ENCODE measurements around the gene MYLK2. TPM values are rescaled to one million over a fixed set of nuclear protein-coding genes. Genes with fewer than 3 reads are reported as not detected.

The MYLK2 gene
- total and polyA plus RNA-seq, 10 of the 15 experiments (the other 5 are each of a cell fraction or from before 2014, with no cell fraction given), result 0.04 to 0.67 (median 0.18) TPM; not detected in 1

DNA sequence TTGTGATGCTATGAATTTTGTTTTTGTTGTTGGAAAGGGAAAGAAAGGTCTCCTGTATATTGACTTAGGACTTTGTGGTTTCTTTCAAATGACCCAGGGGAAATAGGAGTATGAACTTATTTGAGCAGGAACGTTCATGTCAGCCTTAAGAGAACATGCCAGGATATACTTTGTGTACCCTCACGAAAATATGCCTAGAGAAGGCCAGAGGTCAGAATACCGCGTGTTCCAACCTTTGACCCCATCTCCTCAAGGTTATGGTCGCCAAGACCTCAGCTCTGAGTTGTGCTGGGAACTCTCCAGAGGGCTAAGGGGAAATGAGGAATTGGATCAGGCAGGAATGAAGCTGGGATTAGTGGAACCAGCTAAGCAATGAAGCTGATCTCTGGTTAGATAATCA lies 62.8 kb downstream of the MYLK2 start (continued):
- TF ChIP-seq, protein P1, sequence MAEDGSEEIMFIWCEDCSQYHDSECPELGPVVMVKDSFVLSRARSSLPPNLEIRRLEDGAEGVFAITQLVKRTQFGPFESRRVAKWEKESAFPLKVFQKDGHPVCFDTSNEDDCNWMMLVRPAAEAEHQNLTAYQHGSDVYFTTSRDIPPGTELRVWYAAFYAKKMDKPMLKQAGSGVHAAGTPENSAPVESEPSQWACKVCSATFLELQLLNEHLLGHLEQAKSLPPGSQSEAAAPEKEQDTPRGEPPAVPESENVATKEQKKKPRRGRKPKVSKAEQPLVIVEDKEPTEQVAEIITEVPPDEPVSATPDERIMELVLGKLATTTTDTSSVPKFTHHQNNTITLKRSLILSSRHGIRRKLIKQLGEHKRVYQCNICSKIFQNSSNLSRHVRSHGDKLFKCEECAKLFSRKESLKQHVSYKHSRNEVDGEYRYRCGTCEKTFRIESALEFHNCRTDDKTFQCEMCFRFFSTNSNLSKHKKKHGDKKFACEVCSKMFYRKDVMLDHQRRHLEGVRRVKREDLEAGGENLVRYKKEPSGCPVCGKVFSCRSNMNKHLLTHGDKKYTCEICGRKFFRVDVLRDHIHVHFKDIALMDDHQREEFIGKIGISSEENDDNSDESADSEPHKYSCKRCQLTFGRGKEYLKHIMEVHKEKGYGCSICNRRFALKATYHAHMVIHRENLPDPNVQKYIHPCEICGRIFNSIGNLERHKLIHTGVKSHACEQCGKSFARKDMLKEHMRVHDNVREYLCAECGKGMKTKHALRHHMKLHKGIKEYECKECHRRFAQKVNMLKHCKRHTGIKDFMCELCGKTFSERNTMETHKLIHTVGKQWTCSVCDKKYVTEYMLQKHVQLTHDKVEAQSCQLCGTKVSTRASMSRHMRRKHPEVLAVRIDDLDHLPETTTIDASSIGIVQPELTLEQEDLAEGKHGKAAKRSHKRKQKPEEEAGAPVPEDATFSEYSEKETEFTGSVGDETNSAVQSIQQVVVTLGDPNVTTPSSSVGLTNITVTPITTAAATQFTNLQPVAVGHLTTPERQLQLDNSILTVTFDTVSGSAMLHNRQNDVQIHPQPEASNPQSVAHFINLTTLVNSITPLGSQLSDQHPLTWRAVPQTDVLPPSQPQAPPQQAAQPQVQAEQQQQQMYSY (CRISPR knock-in tag; IDR thresholded peaks at IDR 0.05), result no peak
- TF ChIP-seq HDGF (IDR thresholded peaks at IDR 0.05) (no peak), CHD4 (IDR thresholded peaks at IDR 0.05) (no peak), SREBF2 (IDR thresholded peaks at IDR 0.05; ENCODE audit: low read length) (no peak), FOXM1 (IDR thresholded peaks at IDR 0.05; ENCODE audit: low read depth, low read length) (no peak), SMAD1 (IDR thresholded peaks at IDR 0.05; ENCODE audit: low read depth, partially characterized antibody) (no peak), ATF7 (IDR thresholded peaks at IDR 0.05; ENCODE audit: low read depth) (no peak)
- TF ChIP-seq, protein P2, sequence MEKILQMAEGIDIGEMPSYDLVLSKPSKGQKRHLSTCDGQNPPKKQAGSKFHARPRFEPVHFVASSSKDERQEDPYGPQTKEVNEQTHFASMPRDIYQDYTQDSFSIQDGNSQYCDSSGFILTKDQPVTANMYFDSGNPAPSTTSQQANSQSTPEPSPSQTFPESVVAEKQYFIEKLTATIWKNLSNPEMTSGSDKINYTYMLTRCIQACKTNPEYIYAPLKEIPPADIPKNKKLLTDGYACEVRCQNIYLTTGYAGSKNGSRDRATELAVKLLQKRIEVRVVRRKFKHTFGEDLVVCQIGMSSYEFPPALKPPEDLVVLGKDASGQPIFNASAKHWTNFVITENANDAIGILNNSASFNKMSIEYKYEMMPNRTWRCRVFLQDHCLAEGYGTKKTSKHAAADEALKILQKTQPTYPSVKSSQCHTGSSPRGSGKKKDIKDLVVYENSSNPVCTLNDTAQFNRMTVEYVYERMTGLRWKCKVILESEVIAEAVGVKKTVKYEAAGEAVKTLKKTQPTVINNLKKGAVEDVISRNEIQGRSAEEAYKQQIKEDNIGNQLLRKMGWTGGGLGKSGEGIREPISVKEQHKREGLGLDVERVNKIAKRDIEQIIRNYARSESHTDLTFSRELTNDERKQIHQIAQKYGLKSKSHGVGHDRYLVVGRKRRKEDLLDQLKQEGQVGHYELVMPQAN (conservative IDR thresholded peaks at IDR 0.05), result no peak

DNA sequence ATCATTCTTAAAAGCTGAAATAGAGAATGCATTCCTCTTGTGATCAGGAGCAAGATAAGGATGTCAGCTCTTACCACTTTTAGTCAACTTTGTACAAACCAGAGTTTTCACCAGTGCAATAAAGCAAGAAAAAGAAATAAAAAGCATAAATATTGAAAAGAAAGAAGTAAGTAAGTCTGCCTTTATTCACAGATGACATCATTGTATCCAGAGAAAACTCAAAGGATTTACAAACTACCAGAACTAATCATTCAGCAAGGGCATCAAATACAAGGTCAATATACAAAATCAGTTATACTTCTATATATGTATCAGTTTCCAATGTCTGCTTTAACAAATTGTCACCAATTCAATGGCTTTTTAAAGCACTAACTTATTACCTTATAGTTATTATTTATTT lies 64.7 kb downstream of the MYLK2 start:
- FAIRE-seq, result no peak
- Histone ChIP-seq H3K4me1 (ENCODE audit: control insufficient read depth, insufficient read depth, low read length) (peaks cover 3% of the 10 kb centered on the region; the same call in 1 of the 2 replicates), H3K36me3 (ENCODE audit: control insufficient read depth in 2 of 2, insufficient read depth in 2 of 2, low read length in 1 of 2) (no peaks in the 10 kb centered on the region), H4K20me1 (ENCODE audit: control insufficient read depth, insufficient read depth) (no peaks in the 10 kb centered on the region), H3K79me2 (ENCODE audit: control insufficient read depth, insufficient read depth, low read length) (no peaks in the 10 kb centered on the region), H3K27ac (ENCODE audit: control insufficient read depth, insufficient read depth) (no peak overlapping the region), H2AFZ (ENCODE audit: control insufficient read depth, low read depth, low read length) (no peak overlapping the region), H3K27me3 (replicated peaks in 1 of 2; ENCODE audit: control insufficient read depth in 2 of 2, insufficient read depth in 2 of 2, low read length in 1 of 2) (no peaks in the 10 kb centered on the region; a peak in 1 of 4 replicates), H3K4me2 (ENCODE audit: control insufficient read depth, insufficient read depth) (no peak overlapping the region), H3K9me3 (replicated peaks; ENCODE audit: control insufficient read depth, insufficient read depth, low read length) (no peaks in the 10 kb centered on the region; the same call in 2 of the 3 replicates), H3K4me3 (no peak overlapping the region), H3K9ac (ENCODE audit: control insufficient read depth, insufficient read depth, low read length) (no peak overlapping the region)
- ChIA-PET SMC1A (ENCODE audit: uncharacterized antibody, unreplicated experiment) (interaction anchor here (2.7 to 6.5 kb wide), 2 partner anchors 9 to 68 kb away, joined by 21 to 37 read pairs; partner anchors contain the start of gene PDRG1), POLR2A (interaction anchor here (0.6 to 1.2 kb wide), 2 partner anchors 13 to 25 kb away, joined by 3 to 4 read pairs; no protein-coding TSS in a partner anchor), CTCF (no interaction called here), RAD21 (ENCODE audit: unreplicated experiment) (no interaction called here)
- intact Hi-C loops (cut with micrococcal nuclease; ENCODE audit: unreplicated experiment) (no loop called here), in situ Hi-C loops (cut with MboI) (no loop called here)
- no peak for ATAC-seq
- no peak for DNase-seq (ENCODE audit: low read depth, low spot score)
- no TSS peak for BruUV-seq (replicated peaks)
- TF ChIP-seq, protein P3, sequence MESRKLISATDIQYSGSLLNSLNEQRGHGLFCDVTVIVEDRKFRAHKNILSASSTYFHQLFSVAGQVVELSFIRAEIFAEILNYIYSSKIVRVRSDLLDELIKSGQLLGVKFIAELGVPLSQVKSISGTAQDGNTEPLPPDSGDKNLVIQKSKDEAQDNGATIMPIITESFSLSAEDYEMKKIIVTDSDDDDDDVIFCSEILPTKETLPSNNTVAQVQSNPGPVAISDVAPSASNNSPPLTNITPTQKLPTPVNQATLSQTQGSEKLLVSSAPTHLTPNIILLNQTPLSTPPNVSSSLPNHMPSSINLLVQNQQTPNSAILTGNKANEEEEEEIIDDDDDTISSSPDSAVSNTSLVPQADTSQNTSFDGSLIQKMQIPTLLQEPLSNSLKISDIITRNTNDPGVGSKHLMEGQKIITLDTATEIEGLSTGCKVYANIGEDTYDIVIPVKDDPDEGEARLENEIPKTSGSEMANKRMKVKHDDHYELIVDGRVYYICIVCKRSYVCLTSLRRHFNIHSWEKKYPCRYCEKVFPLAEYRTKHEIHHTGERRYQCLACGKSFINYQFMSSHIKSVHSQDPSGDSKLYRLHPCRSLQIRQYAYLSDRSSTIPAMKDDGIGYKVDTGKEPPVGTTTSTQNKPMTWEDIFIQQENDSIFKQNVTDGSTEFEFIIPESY (IDR thresholded peaks at IDR 0.05), result no peak
- TF ChIP-seq TCF3 (IDR thresholded peaks at IDR 0.05; ENCODE audit: borderline replicate concordance, insufficient read depth, low read depth, low read length) (no peak), ZZZ3 (IDR thresholded peaks at IDR 0.05; ENCODE audit: control insufficient read depth, insufficient read length, low read depth) (no peak), CBFB (IDR thresholded peaks at IDR 0.05; ENCODE audit: low read depth) (no peak), SRF (IDR thresholded peaks at IDR 0.05; ENCODE audit: low read depth in 2 of 2, low read length in 2 of 2) (no peak), FOXM1 (IDR thresholded peaks at IDR 0.05; ENCODE audit: low read depth, low read length) (no peak), ZNF207 (IDR thresholded peaks at IDR 0.05; ENCODE audit: borderline replicate concordance) (no peak)
- TF ChIP-seq, protein P4, sequence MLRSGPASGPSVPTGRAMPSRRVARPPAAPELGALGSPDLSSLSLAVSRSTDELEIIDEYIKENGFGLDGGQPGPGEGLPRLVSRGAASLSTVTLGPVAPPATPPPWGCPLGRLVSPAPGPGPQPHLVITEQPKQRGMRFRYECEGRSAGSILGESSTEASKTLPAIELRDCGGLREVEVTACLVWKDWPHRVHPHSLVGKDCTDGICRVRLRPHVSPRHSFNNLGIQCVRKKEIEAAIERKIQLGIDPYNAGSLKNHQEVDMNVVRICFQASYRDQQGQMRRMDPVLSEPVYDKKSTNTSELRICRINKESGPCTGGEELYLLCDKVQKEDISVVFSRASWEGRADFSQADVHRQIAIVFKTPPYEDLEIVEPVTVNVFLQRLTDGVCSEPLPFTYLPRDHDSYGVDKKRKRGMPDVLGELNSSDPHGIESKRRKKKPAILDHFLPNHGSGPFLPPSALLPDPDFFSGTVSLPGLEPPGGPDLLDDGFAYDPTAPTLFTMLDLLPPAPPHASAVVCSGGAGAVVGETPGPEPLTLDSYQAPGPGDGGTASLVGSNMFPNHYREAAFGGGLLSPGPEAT (IDR thresholded peaks at IDR 0.05; ENCODE audit: low read depth), result no peak

Data from GM12878 (cell line).